Panc1 (cell line): ENCODE results near the gene PRTFDC1.

ENCODE experiments used
- CTCF ChIP-seq: fragments of 450-650 bp; IDR thresholded peaks from 2 replicates; pipeline ENCODE4 v1.5.1; 2017; ENCODE audit warnings: mild to moderate bottlenecking
- REST ChIP-seq, 2 experiments: IDR thresholded peaks; 2 replicates each; pipeline ENCODE4 v1.6.1; 2011 to 2012; ENCODE audit warnings: low read depth in 2 of 2, control low read depth in 1 of 2, low read length in 1 of 2, mild to moderate bottlenecking in 1 of 2, moderate library complexity in 1 of 2; ENCODE audit not compliant: insufficient read depth in 1 of 2

- TF ChIP-seq CTCF: no peak
- no peak for TF ChIP-seq REST (IDR thresholded peaks at IDR 0.05; ENCODE audit: insufficient read depth in 1 of 2, low read depth in 2 of 2, low read length in 1 of 2)
Observed at GRCh38 chr10:24858288-24859270, 93.8 kb downstream of the PRTFDC1 start.
